H9 (cell line): Measurements from ENCODE around the gene EHBP1. TPM values are rescaled to one million over a fixed set of nuclear protein-coding genes. Genes with fewer than 3 reads are reported as not detected.

ENCODE experiments used
- DNase-seq: peaks from one replicate; pipeline ENCODE4 v3.0.0-alpha.2; 2017
- H2AFZ ChIP-seq: one replicate; pipeline ENCODE4 v1.6.1; 2013; ENCODE audit warnings: mild to moderate bottlenecking, low read length, control low read depth, moderate library complexity
- H2AK5ac ChIP-seq: 2 replicates; pipeline ENCODE4 v1.6.1; 2013; ENCODE audit warnings: low read length, control low read depth, mixed read lengths; ENCODE audit not compliant: insufficient read length
- H2BK120ac ChIP-seq: one replicate; pipeline ENCODE4 v1.6.1; 2013; ENCODE audit warnings: low read depth, mild to moderate bottlenecking, low read length, control low read depth, inconsistent platforms; ENCODE audit not compliant: poor library complexity, severe bottlenecking
- H2BK12ac ChIP-seq: 2 replicates; pipeline ENCODE4 v1.6.1; 2013; ENCODE audit warnings: low read length, control low read depth, mixed read lengths, low read depth; ENCODE audit not compliant: insufficient read length
- H2BK15ac ChIP-seq: 2 replicates; pipeline ENCODE4 v1.6.1; 2013; ENCODE audit warnings: low read depth, low read length, control low read depth
- H2BK20ac ChIP-seq: one replicate; pipeline ENCODE4 v1.6.1; 2013; ENCODE audit warnings: low read depth, mild to moderate bottlenecking, low read length, control low read depth, inconsistent platforms; ENCODE audit not compliant: poor library complexity, severe bottlenecking
- H2BK5ac ChIP-seq: 2 replicates; pipeline ENCODE4 v1.6.1; 2013; ENCODE audit warnings: low read length, control low read depth, mixed read lengths; ENCODE audit not compliant: insufficient read length
- H3K14ac ChIP-seq: 2 replicates; pipeline ENCODE4 v1.6.1; 2013; ENCODE audit warnings: low read length, control low read depth; ENCODE audit not compliant: insufficient read depth
- H3K18ac ChIP-seq: 2 replicates; pipeline ENCODE4 v1.6.1; 2013; ENCODE audit warnings: low read depth, mild to moderate bottlenecking, mixed read lengths, low read length, control low read depth; ENCODE audit not compliant: insufficient read length
- H3K23ac ChIP-seq: 2 replicates; pipeline ENCODE4 v1.6.1; 2013; ENCODE audit warnings: low read length, control low read depth, mixed read lengths, low read depth; ENCODE audit not compliant: insufficient read length
- H3K23me2 ChIP-seq: 2 replicates; pipeline ENCODE4 v1.6.1; 2013; ENCODE audit warnings: low read depth, mild to moderate bottlenecking, mixed read lengths, low read length, control low read depth; ENCODE audit not compliant: insufficient read length, poor library complexity, severe bottlenecking
- H3K27ac ChIP-seq: 2 replicates; pipeline ENCODE4 v1.5.1; 2013; ENCODE audit warnings: low read length, control low read depth, mixed read lengths, low read depth; ENCODE audit not compliant: insufficient read length
- H3K27me3 ChIP-seq: 2 replicates; pipeline ENCODE4 v1.6.1; 2013; ENCODE audit warnings: low read length, control low read depth, inconsistent platforms; ENCODE audit not compliant: insufficient read depth
- H3K4ac ChIP-seq: 2 replicates; pipeline ENCODE4 v1.6.1; 2013; ENCODE audit warnings: low read depth, mild to moderate bottlenecking, control low read depth, inconsistent platforms, low read length, moderate library complexity
- H3K4me1 ChIP-seq: 2 replicates; pipeline ENCODE4 v1.6.1; 2013; ENCODE audit warnings: low read length, control low read depth, inconsistent platforms; ENCODE audit not compliant: insufficient read depth
- H3K4me2 ChIP-seq: 2 replicates; pipeline ENCODE4 v1.6.1; 2013; ENCODE audit warnings: low read length, control low read depth, mixed read lengths; ENCODE audit not compliant: insufficient read length, insufficient read depth
- H3K56ac ChIP-seq: 2 replicates; pipeline ENCODE4 v1.6.1; 2013; ENCODE audit warnings: low read depth, mild to moderate bottlenecking, mixed read lengths, low read length, control low read depth; ENCODE audit not compliant: insufficient read length
- H3K79me1 ChIP-seq: 2 replicates; pipeline ENCODE4 v1.6.1; 2013; ENCODE audit warnings: low read depth, mild to moderate bottlenecking, moderate library complexity, low read length, control low read depth, inconsistent platforms; ENCODE audit not compliant: insufficient read depth, poor library complexity, severe bottlenecking
- H3K79me2 ChIP-seq: 2 replicates; pipeline ENCODE4 v1.6.1; 2013; ENCODE audit warnings: low read length, control low read depth, inconsistent platforms; ENCODE audit not compliant: insufficient read depth
- H3K9ac ChIP-seq: 2 replicates; pipeline ENCODE4 v1.6.1; 2013; ENCODE audit warnings: low read length, control low read depth, mixed read lengths; ENCODE audit not compliant: insufficient read length; ENCODE audit errors: extremely low read depth
- H3K9me3 ChIP-seq: one replicate; pipeline ENCODE4 v1.6.1; 2013; ENCODE audit warnings: low read depth, low read length, inconsistent platforms; ENCODE audit not compliant: control insufficient read depth
- H3T11ph ChIP-seq: one replicate; pipeline ENCODE4 v1.6.1; 2013; ENCODE audit warnings: mild to moderate bottlenecking, low read length, control low read depth, inconsistent platforms
- H4K20me1 ChIP-seq: one replicate; pipeline ENCODE4 v1.6.1; 2013; ENCODE audit not compliant: control insufficient read depth, insufficient read length, insufficient read depth
- H4K5ac ChIP-seq: 2 replicates; pipeline ENCODE4 v1.6.1; 2013; ENCODE audit warnings: low read depth, mild to moderate bottlenecking, mixed read lengths, low read length, control low read depth; ENCODE audit not compliant: insufficient read length
- H4K8ac ChIP-seq: replicated peaks from 2 replicates; pipeline ENCODE4 v1.6.1; 2013; ENCODE audit warnings: low read length, control low read depth, mixed read lengths, low read depth; ENCODE audit not compliant: insufficient read length
- H4K91ac ChIP-seq: 2 replicates; pipeline ENCODE4 v1.6.1; 2013; ENCODE audit warnings: low read depth, mild to moderate bottlenecking, moderate library complexity, mixed read lengths, low read length, control low read depth; ENCODE audit not compliant: insufficient read length
- H3K27ac Mint-ChIP-seq, 3 experiments: 2 replicates in 2 of 3; 3 replicates in 1 of 3; pipeline ENCODE4 v1.8.0; 2020 to 2021; ENCODE audit warnings: mixed read lengths in 3 of 3, mild to moderate bottlenecking in 1 of 3, moderate library complexity in 1 of 3
- H3K27me3 Mint-ChIP-seq: 2 replicates; pipeline ENCODE4 v1.8.0; 2021; ENCODE audit warnings: low read depth, mild to moderate bottlenecking, moderate library complexity, mixed read lengths
- H3K36me3 Mint-ChIP-seq, 3 experiments: 2 replicates in 2 of 3; 3 replicates in 1 of 3; pipeline ENCODE4 v1.8.0; 2020 to 2021; ENCODE audit warnings: low read depth in 3 of 3, mixed read lengths in 3 of 3; ENCODE audit not compliant: insufficient read depth in 1 of 3
- H3K4me1 Mint-ChIP-seq, 2 experiments: 2 replicates each; pipeline ENCODE4 v1.8.0; 2020; ENCODE audit warnings: mixed read lengths in 2 of 2
- H3K4me3 Mint-ChIP-seq, 2 experiments: 2 replicates in 1 of 2; 3 replicates in 1 of 2; pipeline ENCODE4 v1.8.0; 2020 to 2021; ENCODE audit warnings: mild to moderate bottlenecking in 2 of 2, mixed read lengths in 2 of 2, moderate library complexity in 1 of 2
- H3K9me3 Mint-ChIP-seq, 2 experiments: 2 replicates in 1 of 2; 3 replicates in 1 of 2; pipeline ENCODE4 v1.8.0; 2020; ENCODE audit warnings: mild to moderate bottlenecking in 2 of 2, mixed read lengths in 2 of 2, moderate library complexity in 1 of 2
- WGBS: extraction: QIAGEN DNeasy Blood & Tissue Kit; methylation state at CpG from one replicate; pipeline ENCODE4 v1.1.7; 2013; ENCODE audit warnings: missing lambda C conversion rate, low lambda C conversion rate, mixed read lengths; ENCODE audit not compliant: insufficient read length; ENCODE audit errors: extremely low coverage; 5-methylcytosine and 5-hydroxymethylcytosine counted together
- total RNA-seq: library from RNA; stranded (reverse); gene quantifications from 2 replicates; pipeline ENCODE4 v1.2.1, GENCODE V29; 2021
- TF ChIP-seq, protein P1 (sequence below): fragments of 200-600 bp; sonication (generic); conservative IDR thresholded peaks from 3 replicates; pipeline ENCODE4 v1.8.0; 2021; ENCODE audit warnings: antibody characterized with exemption, mild to moderate bottlenecking

The EHBP1 gene
- total RNA-seq, 1 experiment from 2014 or later = 35.6 TPM

DNA sequence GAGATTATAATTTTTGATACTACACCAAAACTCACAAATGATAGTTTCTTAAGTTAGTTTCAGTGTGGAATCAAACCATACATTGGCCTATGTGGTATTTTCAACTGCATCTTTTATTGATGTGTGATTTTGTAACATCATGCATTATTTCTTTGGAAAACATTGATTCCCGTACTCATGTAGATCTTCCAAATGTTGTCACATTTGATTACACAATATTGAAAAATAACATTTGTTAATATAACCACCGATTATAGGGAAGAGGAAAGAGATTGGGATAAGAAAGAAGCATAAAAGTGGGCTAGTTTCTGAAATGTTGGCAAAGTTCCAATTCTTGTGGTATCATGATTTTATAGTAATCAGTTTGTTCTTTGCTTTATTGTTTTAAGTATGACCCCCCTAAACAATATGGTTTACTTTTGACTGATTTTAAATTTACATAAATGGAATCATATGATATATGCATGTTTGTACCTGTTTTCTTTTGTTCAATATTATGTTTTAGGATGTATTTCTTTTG, 227.9 kb downstream of the EHBP1 start:
- Histone ChIP-seq H2AK5ac (no peak overlapping the region), H3K27ac (no peak overlapping the region), H4K20me1 (no peaks in the 10 kb centered on the region), H3K9ac (no peak overlapping the region), H3K27me3 (no peaks in the 10 kb centered on the region), H3K56ac (no peak overlapping the region), H3K23me2 (no peaks in the 10 kb centered on the region), H3K4ac (no peak overlapping the region), H2BK120ac (no peak overlapping the region), H3K18ac (no peak overlapping the region), H2BK5ac (no peak overlapping the region), H2BK20ac (no peak overlapping the region), H3K79me1 (no peaks in the 10 kb centered on the region), H3K4me2 (no peak overlapping the region), H4K91ac (no peak overlapping the region), H4K5ac (no peak overlapping the region), H2AFZ (no peak overlapping the region), H2BK15ac (no peak overlapping the region), H2BK12ac (no peak overlapping the region), H4K8ac (no peak overlapping the region), H3K4me1 (peaks cover 2% of the 10 kb centered on the region; the same call in 1 of the 2 replicates), H3K14ac (no peak overlapping the region), H3K9me3 (no peaks in the 10 kb centered on the region), H3T11ph (no peak overlapping the region), H3K79me2 (no peaks in the 10 kb centered on the region), H3K23ac (no peak overlapping the region)
- Mint-ChIP-seq H3K27me3 (no peaks in the 10 kb centered on the region), H3K4me3 (no peak overlapping the region), H3K27ac (no peak overlapping the region), H3K36me3 (no peaks in the 10 kb centered on the region; a peak in 1 of 7 replicates), H3K9me3 (no peaks in the 10 kb centered on the region), H3K4me1 (peaks cover 10 to 13% of the 10 kb centered on the region in 2 experiments)
- DNase-seq = no peak
- WGBS = no CpG with 5 or more reads among the region's 2 CpGs
- TF ChIP-seq, protein P1, sequence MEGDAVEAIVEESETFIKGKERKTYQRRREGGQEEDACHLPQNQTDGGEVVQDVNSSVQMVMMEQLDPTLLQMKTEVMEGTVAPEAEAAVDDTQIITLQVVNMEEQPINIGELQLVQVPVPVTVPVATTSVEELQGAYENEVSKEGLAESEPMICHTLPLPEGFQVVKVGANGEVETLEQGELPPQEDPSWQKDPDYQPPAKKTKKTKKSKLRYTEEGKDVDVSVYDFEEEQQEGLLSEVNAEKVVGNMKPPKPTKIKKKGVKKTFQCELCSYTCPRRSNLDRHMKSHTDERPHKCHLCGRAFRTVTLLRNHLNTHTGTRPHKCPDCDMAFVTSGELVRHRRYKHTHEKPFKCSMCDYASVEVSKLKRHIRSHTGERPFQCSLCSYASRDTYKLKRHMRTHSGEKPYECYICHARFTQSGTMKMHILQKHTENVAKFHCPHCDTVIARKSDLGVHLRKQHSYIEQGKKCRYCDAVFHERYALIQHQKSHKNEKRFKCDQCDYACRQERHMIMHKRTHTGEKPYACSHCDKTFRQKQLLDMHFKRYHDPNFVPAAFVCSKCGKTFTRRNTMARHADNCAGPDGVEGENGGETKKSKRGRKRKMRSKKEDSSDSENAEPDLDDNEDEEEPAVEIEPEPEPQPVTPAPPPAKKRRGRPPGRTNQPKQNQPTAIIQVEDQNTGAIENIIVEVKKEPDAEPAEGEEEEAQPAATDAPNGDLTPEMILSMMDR = no peak
